Nephron (organoid): ENCODE measurements around the gene SLIT1.
A peak's percentile ranks its signal among the peaks of the same experiment; 100 is the strongest.

Source experiments
- H3K27ac Mint-ChIP-seq, 3 experiments: 2 replicates each; pipeline ENCODE4 v1.8.0; 2020; ENCODE audit warnings: mixed read lengths in 3 of 3, mild to moderate bottlenecking in 2 of 3, moderate library complexity in 1 of 3
- H3K27me3 Mint-ChIP-seq: 2 replicates; pipeline ENCODE4 v1.8.0; 2021; ENCODE audit warnings: low read depth, mild to moderate bottlenecking, moderate library complexity, mixed read lengths
- H3K36me3 Mint-ChIP-seq: 2 replicates; pipeline ENCODE4 v1.8.0; 2020; ENCODE audit warnings: low read depth, mixed read lengths
- H3K4me1 Mint-ChIP-seq: 2 replicates; pipeline ENCODE4 v1.8.0; 2020; ENCODE audit warnings: mixed read lengths
- H3K4me3 Mint-ChIP-seq, 3 experiments: 2 replicates each; pipeline ENCODE4 v1.8.0; 2020; ENCODE audit warnings: mild to moderate bottlenecking in 3 of 3, mixed read lengths in 3 of 3, moderate library complexity in 2 of 3
- H3K9me3 Mint-ChIP-seq: 2 replicates; pipeline ENCODE4 v1.8.0; 2020; ENCODE audit warnings: mixed read lengths
- CTCF ChIP-seq, 3 experiments: fragments of 200-600 bp; sonication (generic); IDR thresholded peaks; one replicate each; pipeline ENCODE4 v1.5.0; 2021; ENCODE audit warnings: antibody characterized with exemption in 3 of 3; ENCODE audit not compliant: unreplicated experiment in 3 of 3

SLIT1 gene

GRCh38 chr10:97180986-97181385 lies 4.8 kb downstream of the SLIT1 start:
- Mint-ChIP-seq H3K4me1 (peaks cover 25% of the 10 kb centered on the region), H3K36me3 (no peaks in the 10 kb centered on the region), H3K9me3 (no peaks in the 10 kb centered on the region), H3K27me3 (peaks cover 54% of the 10 kb centered on the region), H3K4me3 (no peak overlapping the region), H3K27ac (no peak overlapping the region)
- no peak for TF ChIP-seq CTCF (IDR thresholded peaks at IDR 0.05; ENCODE audit: unreplicated experiment in 3 of 3)

- Mint-ChIP-seq H3K27me3 (peaks cover 50% of the 10 kb centered on the region), H3K36me3 (no peaks in the 10 kb centered on the region), H3K9me3 (no peaks in the 10 kb centered on the region), H3K4me1 (peaks cover 25% of the 10 kb centered on the region), H3K4me3 (no peak overlapping the region), H3K27ac (no peak overlapping the region)
- TF ChIP-seq CTCF (IDR thresholded peaks at IDR 0.05; ENCODE audit: unreplicated experiment in 3 of 3) = no peak
Measured at GRCh38 chr10:97180363-97180755, 5.4 kb downstream of the SLIT1 start.

- Mint-ChIP-seq H3K4me1 (peaks cover 23% of the 10 kb centered on the region), H3K36me3 (no peaks in the 10 kb centered on the region), H3K4me3 (no peak overlapping the region), H3K9me3 (no peaks in the 10 kb centered on the region), H3K27me3 (peaks cover 47% of the 10 kb centered on the region), H3K27ac (no peak overlapping the region)
- peak in 2 of 3 experiments; percentile 14 to 32 for TF ChIP-seq CTCF (IDR thresholded peaks at IDR 0.05; ENCODE audit: unreplicated experiment in 3 of 3)
Measured at GRCh38 chr10:97179731-97180362, 5.9 kb downstream of the SLIT1 start.

- Mint-ChIP-seq H3K4me3 (no peak overlapping the region), H3K27me3 (peaks cover 42% of the 10 kb centered on the region), H3K36me3 (no peaks in the 10 kb centered on the region), H3K27ac (no peak overlapping the region), H3K9me3 (no peaks in the 10 kb centered on the region), H3K4me1 (peaks cover 18% of the 10 kb centered on the region)
- no peak for TF ChIP-seq CTCF (IDR thresholded peaks at IDR 0.05; ENCODE audit: unreplicated experiment in 3 of 3)
Measured at GRCh38 chr10:97179311-97179710, 6.4 kb downstream of the SLIT1 start.

- TF ChIP-seq CTCF (IDR thresholded peaks at IDR 0.05; ENCODE audit: unreplicated experiment in 3 of 3) = no peak
- Mint-ChIP-seq H3K4me1 (peaks cover 7% of the 10 kb centered on the region), H3K27ac (no peak overlapping the region), H3K4me3 (no peak overlapping the region), H3K27me3 (peaks cover 30% of the 10 kb centered on the region), H3K9me3 (no peaks in the 10 kb centered on the region), H3K36me3 (no peaks in the 10 kb centered on the region)
Measured at GRCh38 chr10:97178074-97178473, 7.7 kb downstream of the SLIT1 start.

GRCh38 chr10:97176226-97176625 lies 9.5 kb downstream of the SLIT1 start:
- Mint-ChIP-seq H3K36me3 (no peaks in the 10 kb centered on the region), H3K27ac (no peak overlapping the region), H3K4me1 (peaks cover 15% of the 10 kb centered on the region), H3K9me3 (no peaks in the 10 kb centered on the region), H3K4me3 (no peak overlapping the region), H3K27me3 (peaks cover 23% of the 10 kb centered on the region)
- no peak for TF ChIP-seq CTCF (IDR thresholded peaks at IDR 0.05; ENCODE audit: unreplicated experiment in 3 of 3)
